CD14-positive monocyte (primary cell): ENCODE results near the gene DLG1. TPM values are rescaled to one million over a fixed set of nuclear protein-coding genes. Genes with fewer than 3 reads are reported as not detected.

Source experiments
- DNase-seq, 3 donors: peaks; one replicate each; pipeline ENCODE4 v3.0.0-alpha.2; 2011 to 2022
- H2AFZ ChIP-seq: 2 replicates; pipeline ENCODE4 v1.6.0; 2012; ENCODE audit warnings: mild to moderate bottlenecking, low read depth, low read length, inconsistent platforms; ENCODE audit not compliant: insufficient read depth, poor library complexity, severe bottlenecking
- H3K27ac ChIP-seq, 2 donors: 1 replicate in 1 of 2; 2 replicates in 1 of 2; pipeline ENCODE4 v1.5.1; 2012 to 2013; ENCODE audit warnings: low read length in 2 of 2, control low read depth in 1 of 2, inconsistent platforms in 1 of 2, low read depth in 1 of 2, mild to moderate bottlenecking in 1 of 2
- H3K27me3 ChIP-seq, 2 donors: one replicate each; pipeline versions ENCODE4 v1.6.0 to v1.6.1; 2011 to 2013; ENCODE audit warnings: low read length in 2 of 2; ENCODE audit not compliant: control insufficient read depth in 2 of 2, insufficient read depth in 2 of 2
- H3K36me3 ChIP-seq, 2 donors: replicated peaks in 1 of 2; 1 replicate in 1 of 2; 2 replicates in 1 of 2; pipeline versions ENCODE4 v1.5.1 to v1.6.1; 2012 to 2013; ENCODE audit warnings: low read length in 2 of 2, control low read depth in 1 of 2, inconsistent platforms in 1 of 2, mild to moderate bottlenecking in 1 of 2; ENCODE audit not compliant: insufficient read depth in 2 of 2, control insufficient read depth in 1 of 2
- H3K4me1 ChIP-seq, 2 donors: 1 replicate in 1 of 2; 2 replicates in 1 of 2; pipeline versions ENCODE4 v1.5.1 to v1.6.1; 2012 to 2013; ENCODE audit warnings: low read length in 2 of 2, control low read depth in 1 of 2, inconsistent platforms in 1 of 2, mild to moderate bottlenecking in 1 of 2, moderate library complexity in 1 of 2; ENCODE audit not compliant: insufficient read depth in 2 of 2, control insufficient read depth in 1 of 2
- H3K4me2 ChIP-seq: replicated peaks from 2 replicates; pipeline ENCODE3; 2012; ENCODE audit warnings: low read length, moderate library complexity, mild to moderate bottlenecking; ENCODE audit not compliant: poor library complexity, severe bottlenecking; ENCODE audit errors: extremely low read depth
- H3K4me3 ChIP-seq, 3 experiments: fragments of 200-600 bp in 1 of 3; sonication (generic) in 1 of 3; replicated peaks in 1 of 3; 1 replicate in 2 of 3; 2 replicates in 1 of 3; pipeline ENCODE4 v1.5.1; 2011 to 2013; ENCODE audit warnings: low read length in 3 of 3, mild to moderate bottlenecking in 3 of 3, control low read depth in 2 of 3, low read depth in 2 of 3, inconsistent platforms in 1 of 3, moderate library complexity in 1 of 3
- H3K79me2 ChIP-seq: 2 replicates; pipeline ENCODE4 v1.6.0; 2012; ENCODE audit warnings: mild to moderate bottlenecking, control low read depth, inconsistent platforms, low read length, moderate library complexity; ENCODE audit not compliant: insufficient read depth
- H3K9ac ChIP-seq: 2 replicates; pipeline ENCODE4 v1.6.0; 2017; ENCODE audit warnings: low read length, mild to moderate bottlenecking; ENCODE audit not compliant: insufficient read depth, poor library complexity, severe bottlenecking
- H3K9me3 ChIP-seq, 2 donors: replicated peaks in 1 of 2; 1 replicate in 1 of 2; 2 replicates in 1 of 2; pipeline versions ENCODE4 v1.5.1 to v1.6.1; 2012 to 2013; ENCODE audit warnings: low read length in 2 of 2, control low read depth in 1 of 2; ENCODE audit not compliant: control insufficient read depth in 1 of 2, insufficient read depth in 1 of 2
- H4K20me1 ChIP-seq: 2 replicates; pipeline ENCODE4 v1.6.0; 2012; ENCODE audit warnings: mild to moderate bottlenecking, low read length, control low read depth, moderate library complexity; ENCODE audit not compliant: insufficient read depth
- H3K27ac Mint-ChIP-seq, 7 donors: one replicate each; pipeline ENCODE4 v1.8.0; 2020; ENCODE audit warnings: mild to moderate bottlenecking in 7 of 7, mixed read lengths in 7 of 7, moderate library complexity in 6 of 7, inconsistent platforms in 2 of 7
- H3K27me3 Mint-ChIP-seq, 3 donors: one replicate each; pipeline ENCODE4 v1.8.0; 2021 to 2022; ENCODE audit warnings: low read depth in 3 of 3, mild to moderate bottlenecking in 3 of 3, mixed read lengths in 3 of 3, moderate library complexity in 3 of 3, inconsistent platforms in 1 of 3
- H3K36me3 Mint-ChIP-seq, 2 donors: one replicate each; pipeline ENCODE4 v1.8.0; 2020; ENCODE audit warnings: mixed read lengths in 2 of 2, inconsistent platforms in 1 of 2, mild to moderate bottlenecking in 1 of 2
- H3K4me1 Mint-ChIP-seq: one replicate; pipeline ENCODE4 v1.8.0; 2020; ENCODE audit warnings: mild to moderate bottlenecking, mixed read lengths
- H3K4me3 Mint-ChIP-seq, 2 donors: one replicate each; pipeline ENCODE4 v1.8.0; 2020; ENCODE audit warnings: mild to moderate bottlenecking in 2 of 2, mixed read lengths in 2 of 2, moderate library complexity in 1 of 2
- H3K9me3 Mint-ChIP-seq, 7 donors: one replicate each; pipeline ENCODE4 v1.8.0; 2020 to 2022; ENCODE audit warnings: mixed read lengths in 7 of 7, mild to moderate bottlenecking in 6 of 7, moderate library complexity in 6 of 7, inconsistent platforms in 2 of 7
- WGBS: methylation state at CpG from one replicate; pipeline ENCODE4 v1.1.5; 2013; ENCODE audit warnings: missing lambda C conversion rate; ENCODE audit not compliant: insufficient coverage; 5-methylcytosine and 5-hydroxymethylcytosine counted together
- intact Hi-C, 2 donors: fragments of 100-400 bp; cut with micrococcal nuclease; formaldehyde crosslinking; loops; one replicate each; pipeline versions ENCODE4 v1.15.0 to v1.15.1; 2023
- polyA plus RNA-seq, 3 donors: library from polyadenylated mRNA; depleted of rRNA in 1 of 3; unstranded in 2 of 3; stranded (reverse) in 1 of 3; fragments of 300-500 nt in 2 of 3; fragments of >200 nt in 1 of 3; fragmentation: Illumina TruSeq in 2 of 3; gene quantifications; 1 replicate in 2 of 3; 2 replicates in 1 of 3; pipeline ENCODE4 v1.2.3, GENCODE V29; 2012 to 2021
- TF ChIP-seq, protein P1 (sequence below): fragments of 200-600 bp; IDR thresholded peaks from one replicate; pipeline ENCODE4 v1.8.0; 2022; ENCODE audit warnings: antibody characterized with exemption, mild to moderate bottlenecking

DLG1 gene
- polyA plus RNA-seq, 3 donors = 6.5 to 21.9 (median 10.2) TPM

DNA sequence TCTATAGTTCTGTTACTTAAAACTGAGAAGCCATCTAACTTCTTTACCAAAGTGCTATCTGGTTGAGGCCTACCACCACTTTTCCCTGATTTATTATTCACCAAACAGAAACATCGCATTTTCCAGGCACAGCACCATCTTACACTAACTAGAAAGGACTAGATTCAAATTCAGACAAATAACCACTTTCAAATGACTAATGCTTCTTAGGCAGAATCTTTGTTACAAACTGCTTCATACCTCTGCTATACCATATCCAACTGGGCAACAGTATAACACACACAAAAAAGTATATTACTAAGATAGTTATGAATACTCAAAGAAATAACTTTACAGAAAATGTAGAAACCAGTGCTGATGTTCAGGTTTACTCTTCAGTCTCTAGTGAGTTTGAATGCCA is 16.6 kb downstream of the DLG1 start:
- no peak for DNase-seq
- H3K4me2 ChIP-seq = no peak overlapping the region
- H3K4me3 ChIP-seq = no peak overlapping the region
- TF ChIP-seq, protein P1, sequence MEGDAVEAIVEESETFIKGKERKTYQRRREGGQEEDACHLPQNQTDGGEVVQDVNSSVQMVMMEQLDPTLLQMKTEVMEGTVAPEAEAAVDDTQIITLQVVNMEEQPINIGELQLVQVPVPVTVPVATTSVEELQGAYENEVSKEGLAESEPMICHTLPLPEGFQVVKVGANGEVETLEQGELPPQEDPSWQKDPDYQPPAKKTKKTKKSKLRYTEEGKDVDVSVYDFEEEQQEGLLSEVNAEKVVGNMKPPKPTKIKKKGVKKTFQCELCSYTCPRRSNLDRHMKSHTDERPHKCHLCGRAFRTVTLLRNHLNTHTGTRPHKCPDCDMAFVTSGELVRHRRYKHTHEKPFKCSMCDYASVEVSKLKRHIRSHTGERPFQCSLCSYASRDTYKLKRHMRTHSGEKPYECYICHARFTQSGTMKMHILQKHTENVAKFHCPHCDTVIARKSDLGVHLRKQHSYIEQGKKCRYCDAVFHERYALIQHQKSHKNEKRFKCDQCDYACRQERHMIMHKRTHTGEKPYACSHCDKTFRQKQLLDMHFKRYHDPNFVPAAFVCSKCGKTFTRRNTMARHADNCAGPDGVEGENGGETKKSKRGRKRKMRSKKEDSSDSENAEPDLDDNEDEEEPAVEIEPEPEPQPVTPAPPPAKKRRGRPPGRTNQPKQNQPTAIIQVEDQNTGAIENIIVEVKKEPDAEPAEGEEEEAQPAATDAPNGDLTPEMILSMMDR = no peak
- Mint-ChIP-seq H3K27ac (no peak overlapping the region), H3K36me3 (peaks cover 46 to 61% of the 10 kb centered on the region in 2 donors), H3K27me3 (no peaks in the 10 kb centered on the region), H3K4me3 (no peak overlapping the region), H3K9me3 (no peaks in the 10 kb centered on the region), H3K4me1 (peaks cover 2% of the 10 kb centered on the region)
- no peaks in the 10 kb centered on the region for H3K4me1 ChIP-seq
- intact Hi-C loops = no loop called here
- H4K20me1 ChIP-seq = no peaks in the 10 kb centered on the region
- H3K27me3 ChIP-seq = no peaks in the 10 kb centered on the region
- no peak overlapping the region for H2AFZ ChIP-seq
- H3K9ac ChIP-seq = no peak overlapping the region
- H3K9me3 ChIP-seq = no peaks in the 10 kb centered on the region
- peaks cover 39 to 84% of the 10 kb centered on the region in 2 donors for H3K36me3 ChIP-seq
- WGBS = 100% methylated on average over 1 of the region's 1 CpG
- H3K79me2 ChIP-seq = peaks cover 11% of the 10 kb centered on the region
- H3K27ac ChIP-seq = no peak overlapping the region

DNA sequence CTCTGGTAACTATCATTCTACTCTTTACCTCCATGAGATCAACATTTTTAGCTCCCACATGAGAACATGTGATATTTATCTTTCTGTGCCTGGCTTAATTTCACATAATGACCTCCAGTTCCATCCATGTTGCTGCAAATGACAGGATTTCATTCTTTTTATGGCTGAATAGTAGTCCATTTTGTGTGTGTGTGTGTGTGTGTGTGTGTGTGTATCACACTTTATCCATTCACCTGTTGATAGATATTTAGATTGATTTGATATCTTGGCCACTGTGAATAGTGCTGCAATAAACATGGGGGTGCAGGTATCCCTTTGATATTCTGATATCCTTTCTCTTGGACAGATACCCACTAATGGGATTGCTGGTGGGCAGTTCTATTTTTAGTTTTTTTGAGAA is 18.3 kb downstream of the DLG1 start:
- Histone ChIP-seq H3K4me2 (no peak overlapping the region), H3K27me3 (no peaks in the 10 kb centered on the region), H2AFZ (no peak overlapping the region), H3K9me3 (no peaks in the 10 kb centered on the region), H3K4me3 (no peak overlapping the region), H3K36me3 (peaks cover 38 to 79% of the 10 kb centered on the region in 2 donors), H4K20me1 (peaks cover 5% of the 10 kb centered on the region), H3K4me1 (no peaks in the 10 kb centered on the region), H3K27ac (no peak overlapping the region), H3K9ac (no peak overlapping the region), H3K79me2 (peaks cover 18% of the 10 kb centered on the region)
- DNase-seq = no peak
- TF ChIP-seq, protein P1 = no peak
- intact Hi-C loops = no loop called here
- H3K27ac Mint-ChIP-seq = no peak overlapping the region
- no peak overlapping the region for H3K4me3 Mint-ChIP-seq
- H3K36me3 Mint-ChIP-seq = peaks cover 40 to 61% of the 10 kb centered on the region in 2 donors
- H3K4me1 Mint-ChIP-seq = peaks cover 1% of the 10 kb centered on the region
- H3K27me3 Mint-ChIP-seq = no peaks in the 10 kb centered on the region
- H3K9me3 Mint-ChIP-seq = no peaks in the 10 kb centered on the region
